ENCODE measurements around the gene DNAH10.

The DNAH10 gene

DNA sequence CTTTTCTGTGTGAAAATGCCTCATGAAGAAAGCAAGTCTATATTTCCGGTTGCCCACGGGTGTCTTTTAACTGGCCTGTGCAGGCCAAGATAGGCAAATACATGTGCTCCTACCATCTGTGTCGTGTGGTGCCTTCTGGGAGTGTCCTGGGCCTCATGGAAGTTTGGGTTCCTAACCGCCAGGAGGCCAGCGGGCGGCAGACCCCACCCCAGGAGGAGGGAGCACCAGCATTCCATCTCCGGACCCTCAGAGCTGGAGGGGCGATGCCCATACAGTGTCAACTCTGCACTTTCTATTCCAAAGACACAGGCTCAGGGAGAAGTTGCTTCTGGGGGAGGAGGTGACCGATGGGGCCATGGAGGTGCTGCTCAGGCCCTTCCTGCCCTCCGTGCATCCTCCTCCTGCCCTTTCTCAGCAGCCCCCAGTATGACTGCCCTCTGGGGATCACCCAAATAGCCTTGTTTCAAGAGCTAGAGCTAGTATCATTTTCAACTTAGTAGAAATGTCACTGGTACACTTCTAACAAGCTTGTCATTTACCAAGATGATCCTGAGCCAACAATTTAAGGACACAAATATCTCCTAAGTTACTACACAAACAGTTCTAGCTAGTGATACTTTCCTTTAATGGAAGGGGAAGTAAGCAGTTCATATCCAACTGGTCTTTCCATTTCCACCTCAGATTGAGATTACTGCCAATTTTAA, 192.7 kb downstream of the DNAH10 start:
- no peak for ATAC-seq
- TF ChIP-seq TOX (CRISPR knock-in tag; IDR thresholded peaks at IDR 0.05; ENCODE audit: borderline replicate concordance): no peak
- TF ChIP-seq RARB (CRISPR knock-in tag; IDR thresholded peaks at IDR 0.05): no peak
- TF ChIP-seq POU6F1 (CRISPR knock-in tag; IDR thresholded peaks at IDR 0.05; ENCODE audit: borderline replicate concordance, low read depth): no peak
- TF ChIP-seq, protein P1, sequence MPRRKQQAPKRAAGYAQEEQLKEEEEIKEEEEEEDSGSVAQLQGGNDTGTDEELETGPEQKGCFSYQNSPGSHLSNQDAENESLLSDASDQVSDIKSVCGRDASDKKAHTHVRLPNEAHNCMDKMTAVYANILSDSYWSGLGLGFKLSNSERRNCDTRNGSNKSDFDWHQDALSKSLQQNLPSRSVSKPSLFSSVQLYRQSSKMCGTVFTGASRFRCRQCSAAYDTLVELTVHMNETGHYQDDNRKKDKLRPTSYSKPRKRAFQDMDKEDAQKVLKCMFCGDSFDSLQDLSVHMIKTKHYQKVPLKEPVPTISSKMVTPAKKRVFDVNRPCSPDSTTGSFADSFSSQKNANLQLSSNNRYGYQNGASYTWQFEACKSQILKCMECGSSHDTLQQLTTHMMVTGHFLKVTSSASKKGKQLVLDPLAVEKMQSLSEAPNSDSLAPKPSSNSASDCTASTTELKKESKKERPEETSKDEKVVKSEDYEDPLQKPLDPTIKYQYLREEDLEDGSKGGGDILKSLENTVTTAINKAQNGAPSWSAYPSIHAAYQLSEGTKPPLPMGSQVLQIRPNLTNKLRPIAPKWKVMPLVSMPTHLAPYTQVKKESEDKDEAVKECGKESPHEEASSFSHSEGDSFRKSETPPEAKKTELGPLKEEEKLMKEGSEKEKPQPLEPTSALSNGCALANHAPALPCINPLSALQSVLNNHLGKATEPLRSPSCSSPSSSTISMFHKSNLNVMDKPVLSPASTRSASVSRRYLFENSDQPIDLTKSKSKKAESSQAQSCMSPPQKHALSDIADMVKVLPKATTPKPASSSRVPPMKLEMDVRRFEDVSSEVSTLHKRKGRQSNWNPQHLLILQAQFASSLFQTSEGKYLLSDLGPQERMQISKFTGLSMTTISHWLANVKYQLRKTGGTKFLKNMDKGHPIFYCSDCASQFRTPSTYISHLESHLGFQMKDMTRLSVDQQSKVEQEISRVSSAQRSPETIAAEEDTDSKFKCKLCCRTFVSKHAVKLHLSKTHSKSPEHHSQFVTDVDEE (CRISPR knock-in tag; IDR thresholded peaks at IDR 0.05): no peak
- no peak for TF ChIP-seq ZFP30 (CRISPR knock-in tag; IDR thresholded peaks at IDR 0.05)
- no peak for TF ChIP-seq PATZ1 (CRISPR knock-in tag; IDR thresholded peaks at IDR 0.05; ENCODE audit: borderline replicate concordance)
- TF ChIP-seq SNAI2 (CRISPR knock-in tag; IDR thresholded peaks at IDR 0.05): no peak
- TF ChIP-seq OSR1 (CRISPR knock-in tag; IDR thresholded peaks at IDR 0.05): no peak
- TF ChIP-seq GLIS3 (CRISPR knock-in tag; IDR thresholded peaks at IDR 0.05): no peak
- TF ChIP-seq PPARA (CRISPR knock-in tag; IDR thresholded peaks at IDR 0.05; ENCODE audit: borderline replicate concordance): no peak
- no peak for TF ChIP-seq ZC3H10 (CRISPR knock-in tag; IDR thresholded peaks at IDR 0.05)
- TF ChIP-seq ZFP3 (CRISPR knock-in tag; IDR thresholded peaks at IDR 0.05): no peak
- TF ChIP-seq ZNF565 (CRISPR knock-in tag; conservative IDR thresholded peaks at IDR 0.05; ENCODE audit: low read depth): no peak
- no peak for TF ChIP-seq ZNF70 (CRISPR knock-in tag; IDR thresholded peaks at IDR 0.05)
- TF ChIP-seq ARNTL (CRISPR knock-in tag; IDR thresholded peaks at IDR 0.05; ENCODE audit: borderline replicate concordance, low read depth): no peak
- TF ChIP-seq ZNF8 (CRISPR knock-in tag; IDR thresholded peaks at IDR 0.05): no peak
- TF ChIP-seq ESRRG (CRISPR knock-in tag; IDR thresholded peaks at IDR 0.05): no peak

DNA sequence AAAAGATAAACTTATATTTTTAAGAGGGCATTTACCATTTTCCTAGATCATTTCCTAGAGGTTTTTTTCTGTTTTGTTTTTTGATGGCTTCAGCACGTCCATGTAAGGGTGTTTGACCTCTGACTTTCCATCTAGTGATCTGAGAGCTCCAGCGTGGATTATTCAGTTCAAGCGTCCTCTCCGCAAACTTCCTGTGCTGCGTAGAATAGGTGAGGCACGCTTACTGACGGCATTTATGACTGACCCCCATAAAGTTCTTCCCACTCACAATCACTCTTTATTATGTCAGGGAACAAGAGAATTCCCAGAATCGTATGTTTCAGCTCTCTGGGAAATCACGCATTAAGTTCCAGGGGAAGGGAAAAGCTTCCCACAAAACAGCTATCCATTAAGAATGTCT, 194.1 kb downstream of the DNAH10 start:
- no peak for ATAC-seq
- TF ChIP-seq ZC3H10 (CRISPR knock-in tag; IDR thresholded peaks at IDR 0.05) (no peak), TOX (CRISPR knock-in tag; IDR thresholded peaks at IDR 0.05; ENCODE audit: borderline replicate concordance) (no peak), CSDC2 (CRISPR knock-in tag; IDR thresholded peaks at IDR 0.05) (no peak), TCF4 (CRISPR knock-in tag; IDR thresholded peaks at IDR 0.05; ENCODE audit: borderline replicate concordance) (no peak), ZFP30 (CRISPR knock-in tag; IDR thresholded peaks at IDR 0.05) (no peak), GLIS3 (CRISPR knock-in tag; IDR thresholded peaks at IDR 0.05) (no peak)
- TF ChIP-seq, protein P2, sequence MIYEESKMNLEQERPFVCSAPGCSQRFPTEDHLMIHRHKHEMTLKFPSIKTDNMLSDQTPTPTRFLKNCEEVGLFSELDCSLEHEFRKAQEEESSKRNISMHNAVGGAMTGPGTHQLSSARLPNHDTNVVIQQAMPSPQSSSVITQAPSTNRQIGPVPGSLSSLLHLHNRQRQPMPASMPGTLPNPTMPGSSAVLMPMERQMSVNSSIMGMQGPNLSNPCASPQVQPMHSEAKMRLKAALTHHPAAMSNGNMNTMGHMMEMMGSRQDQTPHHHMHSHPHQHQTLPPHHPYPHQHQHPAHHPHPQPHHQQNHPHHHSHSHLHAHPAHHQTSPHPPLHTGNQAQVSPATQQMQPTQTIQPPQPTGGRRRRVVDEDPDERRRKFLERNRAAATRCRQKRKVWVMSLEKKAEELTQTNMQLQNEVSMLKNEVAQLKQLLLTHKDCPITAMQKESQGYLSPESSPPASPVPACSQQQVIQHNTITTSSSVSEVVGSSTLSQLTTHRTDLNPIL (CRISPR knock-in tag; IDR thresholded peaks at IDR 0.05; ENCODE audit: low read depth): no peak
- TF ChIP-seq, protein P3, sequence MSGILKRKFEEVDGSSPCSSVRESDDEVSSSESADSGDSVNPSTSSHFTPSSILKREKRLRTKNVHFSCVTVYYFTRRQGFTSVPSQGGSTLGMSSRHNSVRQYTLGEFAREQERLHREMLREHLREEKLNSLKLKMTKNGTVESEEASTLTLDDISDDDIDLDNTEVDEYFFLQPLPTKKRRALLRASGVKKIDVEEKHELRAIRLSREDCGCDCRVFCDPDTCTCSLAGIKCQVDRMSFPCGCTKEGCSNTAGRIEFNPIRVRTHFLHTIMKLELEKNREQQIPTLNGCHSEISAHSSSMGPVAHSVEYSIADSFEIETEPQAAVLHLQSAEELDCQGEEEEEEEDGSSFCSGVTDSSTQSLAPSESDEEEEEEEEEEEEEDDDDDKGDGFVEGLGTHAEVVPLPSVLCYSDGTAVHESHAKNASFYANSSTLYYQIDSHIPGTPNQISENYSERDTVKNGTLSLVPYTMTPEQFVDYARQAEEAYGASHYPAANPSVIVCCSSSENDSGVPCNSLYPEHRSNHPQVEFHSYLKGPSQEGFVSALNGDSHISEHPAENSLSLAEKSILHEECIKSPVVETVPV (CRISPR knock-in tag; IDR thresholded peaks at IDR 0.05): no peak

GRCh38 chr12:123957196-123957595, 195.1 kb downstream of the DNAH10 start:
- no peak for TF ChIP-seq ZNF565 (CRISPR knock-in tag; conservative IDR thresholded peaks at IDR 0.05; ENCODE audit: low read depth)
- TF ChIP-seq RARB (CRISPR knock-in tag; IDR thresholded peaks at IDR 0.05): no peak
- no peak for ATAC-seq
